HL-60 (cell line): ENCODE measurements around the gene CCDC57.

Source experiments
- DNase-seq, 2 experiments: peaks; one replicate each; pipeline ENCODE4 v3.0.0-alpha.2; 2010 to 2020; ENCODE audit warnings: low read depth in 1 of 2, low spot score in 1 of 2
- H3K27ac ChIP-seq: fragments of 250-450 bp; sonication (Bioruptor Pico); replicated peaks from 2 replicates; pipeline ENCODE4 v1.5.1; 2020; ENCODE audit warnings: mild to moderate bottlenecking, moderate library complexity
- H3K27me3 ChIP-seq: fragments of 250-450 bp; sonication (Bioruptor Pico); 2 replicates; pipeline ENCODE4 v1.5.1; 2021; ENCODE audit warnings: mild to moderate bottlenecking, moderate library complexity; ENCODE audit not compliant: insufficient read depth, poor library complexity, severe bottlenecking
- H3K4me3 ChIP-seq: replicated peaks from 2 replicates; pipeline ENCODE4 v1.5.1; 2011; ENCODE audit warnings: mild to moderate bottlenecking, control low read depth, low read length; ENCODE audit not compliant: insufficient read depth
- GABPA ChIP-seq: IDR thresholded peaks from 2 replicates; pipeline ENCODE4 v1.6.1; 2012; ENCODE audit warnings: low read depth
- POLR2AphosphoS5 ChIP-seq: IDR thresholded peaks from 2 replicates; pipeline ENCODE4 v1.6.1; 2012; ENCODE audit warnings: low read depth
- SPI1 ChIP-seq: IDR thresholded peaks from 2 replicates; pipeline ENCODE4 v1.6.1; 2012; ENCODE audit warnings: low read depth, mild to moderate bottlenecking, borderline replicate concordance
- TF ChIP-seq, protein P1 (sequence below): IDR thresholded peaks from 2 replicates; pipeline ENCODE4 v1.6.1; 2012; ENCODE audit warnings: low read depth; ENCODE audit not compliant: insufficient replicate concordance
- TF ChIP-seq, protein P2 (sequence below): IDR thresholded peaks from one replicate; pipeline ENCODE4 v1.5.1; 2011; ENCODE audit warnings: low read length, control low read depth, inconsistent platforms; ENCODE audit not compliant: insufficient read depth

The CCDC57 gene

DNA sequence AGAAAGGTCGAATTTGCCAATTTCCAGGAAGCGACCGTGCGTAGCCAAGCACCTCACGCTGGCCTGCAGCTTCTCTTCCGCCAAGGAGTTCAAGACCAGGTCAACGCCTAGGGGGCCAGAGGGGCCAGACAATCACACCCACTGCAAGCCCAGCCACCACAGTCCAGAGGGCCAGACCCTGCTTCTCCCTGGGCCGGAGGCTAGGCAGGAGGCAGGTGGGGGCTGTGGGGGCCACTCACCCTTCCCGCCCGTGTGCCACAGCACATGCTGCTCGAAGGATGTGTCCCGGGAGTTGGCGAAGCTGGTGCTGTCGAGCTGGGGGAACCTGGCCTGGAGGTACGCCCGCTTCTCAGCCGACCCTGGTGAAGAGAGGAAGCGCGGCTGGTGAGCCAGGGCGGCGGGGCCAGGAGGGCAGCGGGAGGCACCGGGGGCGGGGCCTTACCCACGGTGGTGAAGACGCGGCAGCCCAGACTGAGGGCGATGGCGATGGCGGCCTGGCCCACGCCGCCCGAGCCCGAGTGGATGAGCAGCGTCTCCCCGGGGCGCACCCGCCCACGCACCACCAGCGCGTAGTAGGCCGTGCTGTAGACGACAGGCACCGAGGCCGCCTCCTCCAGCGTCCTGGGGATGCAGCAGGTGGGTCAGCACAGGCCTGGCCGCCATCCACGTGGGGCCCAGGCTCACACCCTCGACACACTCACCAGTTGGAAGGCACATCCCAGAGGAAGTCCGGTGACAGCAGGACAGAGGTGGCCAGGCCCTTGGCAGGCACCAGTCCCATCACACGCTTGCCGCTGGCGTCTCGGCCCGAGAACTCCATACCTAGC is 128.9 kb downstream of the CCDC57 start:
- TF ChIP-seq GABPA (no peak), POLR2AphosphoS5 (no peak; the same call in 1 of the 2 replicates), SPI1 (no peak)
- TF ChIP-seq, protein P1, sequence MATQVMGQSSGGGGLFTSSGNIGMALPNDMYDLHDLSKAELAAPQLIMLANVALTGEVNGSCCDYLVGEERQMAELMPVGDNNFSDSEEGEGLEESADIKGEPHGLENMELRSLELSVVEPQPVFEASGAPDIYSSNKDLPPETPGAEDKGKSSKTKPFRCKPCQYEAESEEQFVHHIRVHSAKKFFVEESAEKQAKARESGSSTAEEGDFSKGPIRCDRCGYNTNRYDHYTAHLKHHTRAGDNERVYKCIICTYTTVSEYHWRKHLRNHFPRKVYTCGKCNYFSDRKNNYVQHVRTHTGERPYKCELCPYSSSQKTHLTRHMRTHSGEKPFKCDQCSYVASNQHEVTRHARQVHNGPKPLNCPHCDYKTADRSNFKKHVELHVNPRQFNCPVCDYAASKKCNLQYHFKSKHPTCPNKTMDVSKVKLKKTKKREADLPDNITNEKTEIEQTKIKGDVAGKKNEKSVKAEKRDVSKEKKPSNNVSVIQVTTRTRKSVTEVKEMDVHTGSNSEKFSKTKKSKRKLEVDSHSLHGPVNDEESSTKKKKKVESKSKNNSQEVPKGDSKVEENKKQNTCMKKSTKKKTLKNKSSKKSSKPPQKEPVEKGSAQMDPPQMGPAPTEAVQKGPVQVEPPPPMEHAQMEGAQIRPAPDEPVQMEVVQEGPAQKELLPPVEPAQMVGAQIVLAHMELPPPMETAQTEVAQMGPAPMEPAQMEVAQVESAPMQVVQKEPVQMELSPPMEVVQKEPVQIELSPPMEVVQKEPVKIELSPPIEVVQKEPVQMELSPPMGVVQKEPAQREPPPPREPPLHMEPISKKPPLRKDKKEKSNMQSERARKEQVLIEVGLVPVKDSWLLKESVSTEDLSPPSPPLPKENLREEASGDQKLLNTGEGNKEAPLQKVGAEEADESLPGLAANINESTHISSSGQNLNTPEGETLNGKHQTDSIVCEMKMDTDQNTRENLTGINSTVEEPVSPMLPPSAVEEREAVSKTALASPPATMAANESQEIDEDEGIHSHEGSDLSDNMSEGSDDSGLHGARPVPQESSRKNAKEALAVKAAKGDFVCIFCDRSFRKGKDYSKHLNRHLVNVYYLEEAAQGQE, result no peak
- TF ChIP-seq, protein P2, sequence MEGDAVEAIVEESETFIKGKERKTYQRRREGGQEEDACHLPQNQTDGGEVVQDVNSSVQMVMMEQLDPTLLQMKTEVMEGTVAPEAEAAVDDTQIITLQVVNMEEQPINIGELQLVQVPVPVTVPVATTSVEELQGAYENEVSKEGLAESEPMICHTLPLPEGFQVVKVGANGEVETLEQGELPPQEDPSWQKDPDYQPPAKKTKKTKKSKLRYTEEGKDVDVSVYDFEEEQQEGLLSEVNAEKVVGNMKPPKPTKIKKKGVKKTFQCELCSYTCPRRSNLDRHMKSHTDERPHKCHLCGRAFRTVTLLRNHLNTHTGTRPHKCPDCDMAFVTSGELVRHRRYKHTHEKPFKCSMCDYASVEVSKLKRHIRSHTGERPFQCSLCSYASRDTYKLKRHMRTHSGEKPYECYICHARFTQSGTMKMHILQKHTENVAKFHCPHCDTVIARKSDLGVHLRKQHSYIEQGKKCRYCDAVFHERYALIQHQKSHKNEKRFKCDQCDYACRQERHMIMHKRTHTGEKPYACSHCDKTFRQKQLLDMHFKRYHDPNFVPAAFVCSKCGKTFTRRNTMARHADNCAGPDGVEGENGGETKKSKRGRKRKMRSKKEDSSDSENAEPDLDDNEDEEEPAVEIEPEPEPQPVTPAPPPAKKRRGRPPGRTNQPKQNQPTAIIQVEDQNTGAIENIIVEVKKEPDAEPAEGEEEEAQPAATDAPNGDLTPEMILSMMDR, result no peak
- Histone ChIP-seq H3K4me3 (no peak overlapping the region), H3K27ac (no peak overlapping the region), H3K27me3 (no peaks in the 10 kb centered on the region)
- DNase-seq, result no peak

DNA sequence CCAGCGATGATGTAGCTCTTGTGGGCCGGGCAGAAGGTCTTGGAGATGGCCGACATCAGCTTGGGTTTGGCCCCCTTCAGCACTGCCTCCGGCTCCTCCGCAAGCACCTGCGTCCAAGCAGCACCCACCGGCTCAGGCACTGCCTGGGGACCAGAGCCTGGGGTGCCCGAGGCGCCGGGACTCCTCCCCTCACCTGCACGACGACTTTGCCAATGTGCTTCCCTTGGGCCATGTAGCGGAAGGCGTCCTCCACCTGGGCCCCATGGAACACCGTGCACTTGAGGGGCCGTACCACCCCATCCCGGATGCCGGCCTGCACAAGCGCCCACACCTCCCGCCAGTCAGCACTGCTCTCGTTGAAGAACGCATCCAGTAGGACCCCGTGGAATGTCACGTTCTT is 129.6 kb downstream of the CCDC57 start:
- no peaks in the 10 kb centered on the region for H3K27me3 ChIP-seq
- DNase-seq, result no peak
- no peak overlapping the region for H3K27ac ChIP-seq
- no peak overlapping the region for H3K4me3 ChIP-seq
- TF ChIP-seq POLR2AphosphoS5, result no peak; the same call in 1 of the 2 replicates
- no peak for TF ChIP-seq GABPA
- TF ChIP-seq, protein P2, result no peak
- TF ChIP-seq, protein P1, result no peak
- TF ChIP-seq SPI1, result no peak

DNA sequence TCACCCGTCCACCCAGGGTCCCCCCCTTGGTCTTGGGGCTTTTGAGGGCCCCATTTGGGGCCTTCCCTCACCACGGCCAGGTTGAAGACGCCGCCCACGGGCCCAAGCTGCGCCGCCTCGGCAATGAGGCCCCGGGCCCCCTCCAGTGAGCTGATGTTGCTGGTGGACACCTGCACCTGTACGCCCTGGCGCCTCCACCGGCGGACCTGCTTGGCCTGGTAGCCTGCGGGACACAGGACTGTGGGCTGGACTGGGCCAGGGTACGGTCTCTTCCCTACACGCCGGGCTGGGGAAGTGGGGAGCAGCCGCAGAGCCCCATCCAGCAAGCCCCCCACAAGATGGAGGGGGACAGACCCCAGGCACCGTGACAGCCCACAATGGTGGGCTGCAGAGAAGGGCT is 130.2 kb downstream of the CCDC57 start:
- TF ChIP-seq SPI1, result no peak
- TF ChIP-seq, protein P2, result no peak
- TF ChIP-seq POLR2AphosphoS5, result no peak
- TF ChIP-seq, protein P1, result no peak
- no peak for TF ChIP-seq GABPA
- no peak for DNase-seq
- Histone ChIP-seq H3K4me3 (no peak overlapping the region), H3K27me3 (no peaks in the 10 kb centered on the region), H3K27ac (no peak overlapping the region)
